PC-3 (cell line): ENCODE measurements around the gene HS3ST2. TPM values are rescaled to one million over a fixed set of nuclear protein-coding genes. Genes with fewer than 3 reads are reported as not detected.

Experiments
- ATAC-seq: fragments of 200-7000 bp; cut with Tn5 transposase; 2 replicates; pipeline ENCODE4 v1.9.1; 2020; ENCODE audit warnings: mild to moderate bottlenecking, moderate library complexity
- BruUV-seq: library from RNA; stranded (reverse); fragments of 400-500 nt; replicated peaks from 2 replicates; lab custom pipeline; 2021; lab: Mats Ljungman, UMichigan
- CTCF ChIA-PET: fragments of 300-600 bp; sonication (Branson Sonifier 250); formaldehyde crosslinking; loops from one replicate; lab custom pipeline; 2022; ENCODE audit warnings: antibody characterized with exemption; lab: Charles Lee
- POLR2A ChIA-PET: fragments of 300-600 bp; sonication (Branson Sonifier 250); formaldehyde crosslinking; loops from one replicate; lab custom pipeline; 2022; ENCODE audit warnings: antibody characterized with exemption; ENCODE audit not compliant: unreplicated experiment; lab: Charles Lee
- DNase-seq: peaks from one replicate; pipeline ENCODE4 v3.0.0-alpha.2; 2015
- H2AFZ ChIP-seq: fragments of 300-600 bp; sonication (generic); 2 replicates; pipeline ENCODE4 v1.6.0; 2016; ENCODE audit warnings: antibody characterized with exemption, low read length
- H3F3A ChIP-seq: fragments of 300-600 bp; sonication (generic); one replicate; pipeline ENCODE4 v1.6.0; 2017; ENCODE audit warnings: antibody characterized with exemption, low read length, control low read depth, mild to moderate bottlenecking; ENCODE audit not compliant: unreplicated experiment
- H3K27ac ChIP-seq: fragments of 300-600 bp; sonication (generic); 2 replicates; pipeline ENCODE4 v1.5.1; 2016; ENCODE audit warnings: mild to moderate bottlenecking, low read length
- H3K27me3 ChIP-seq: fragments of 300-600 bp; sonication (generic); 2 replicates; pipeline ENCODE4 v1.6.1; 2016; ENCODE audit warnings: low read length, mixed read lengths
- H3K36me3 ChIP-seq: fragments of 300-600 bp; sonication (generic); 2 replicates; pipeline ENCODE4 v1.6.1; 2016; ENCODE audit warnings: low read depth, mixed run types, low read length, mixed read lengths
- H3K4me1 ChIP-seq: fragments of 300-600 bp; sonication (generic); 2 replicates; pipeline ENCODE4 v1.5.1; 2016; ENCODE audit warnings: low read length; ENCODE audit not compliant: insufficient read depth
- H3K4me2 ChIP-seq: fragments of 300-600 bp; sonication (generic); 2 replicates; pipeline ENCODE4 v1.6.0; 2016; ENCODE audit warnings: low read length
- H3K4me3 ChIP-seq: fragments of 300-600 bp; sonication (generic); 2 replicates; pipeline ENCODE4 v1.5.1; 2016; ENCODE audit warnings: mild to moderate bottlenecking, low read length, mixed read lengths
- H3K79me2 ChIP-seq: fragments of 300-600 bp; sonication (generic); 2 replicates; pipeline ENCODE4 v1.6.1; 2017; ENCODE audit warnings: low read length, mixed read lengths
- H3K9ac ChIP-seq: fragments of 300-600 bp; sonication (generic); 2 replicates; pipeline ENCODE4 v1.6.0; 2016; ENCODE audit warnings: mild to moderate bottlenecking, low read length
- H3K9me2 ChIP-seq: fragments of 300-600 bp; sonication (generic); replicated peaks from 2 replicates; pipeline ENCODE4 v1.6.1; 2016; ENCODE audit warnings: mixed run types, low read length, mixed read lengths
- H3K9me3 ChIP-seq: fragments of 300-600 bp; sonication (generic); 2 replicates; pipeline ENCODE4 v1.6.1; 2016; ENCODE audit warnings: low read length, mixed read lengths
- H4K20me1 ChIP-seq: fragments of 300-600 bp; sonication (generic); 2 replicates; pipeline ENCODE4 v1.6.1; 2016; ENCODE audit warnings: low read length, mixed read lengths
- EZH2 ChIP-seq: fragments of 300-600 bp; sonication (generic); IDR thresholded peaks from one replicate; pipeline ENCODE4 v1.6.1; 2017; ENCODE audit warnings: antibody characterized with exemption, mild to moderate bottlenecking, low read length; ENCODE audit not compliant: unreplicated experiment
- EZH2phosphoT487 ChIP-seq: fragments of 300-600 bp; sonication (generic); IDR thresholded peaks from 2 replicates; pipeline ENCODE4 v1.6.1; 2018; ENCODE audit warnings: mild to moderate bottlenecking, antibody characterized with exemption, low read length, borderline replicate concordance
- intact Hi-C: fragments of 100-400 bp; cut with micrococcal nuclease; formaldehyde crosslinking; loops from 2 replicates; pipeline ENCODE4 v1.9.0; 2023
- total RNA-seq: library from RNA; depleted of rRNA; stranded (reverse); fragments of >200 nt; gene quantifications from 2 replicates; pipeline ENCODE4 v1.2.3, GENCODE V29; 2014
- TF ChIP-seq, protein P1 (sequence below): fragments of 300-600 bp; sonication (generic); conservative IDR thresholded peaks from 2 replicates; pipeline ENCODE4 v1.5.1; 2017; ENCODE audit warnings: antibody characterized with exemption, low read depth, mild to moderate bottlenecking, low read length

Gene HS3ST2
- total RNA-seq, 1 experiment from 2014 or later, result not detected

DNA sequence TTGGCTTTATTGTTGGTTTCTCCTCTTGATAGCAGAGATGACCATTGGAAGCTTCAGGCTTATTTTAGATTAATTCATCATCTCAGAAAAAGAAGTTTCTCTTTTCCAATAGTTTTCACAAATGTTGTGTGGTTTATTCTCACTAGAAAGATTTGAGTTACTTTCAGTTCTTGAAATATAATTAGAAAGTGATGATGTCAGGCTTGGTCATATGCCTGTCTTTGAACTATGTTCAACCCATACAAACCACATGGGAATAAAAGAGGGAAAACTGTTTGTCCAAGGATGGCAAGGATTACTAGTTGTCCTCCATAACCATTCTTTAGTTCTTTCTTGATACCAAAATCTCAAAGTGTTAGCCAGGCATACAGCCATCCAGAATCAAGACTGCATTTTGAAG is 3.7 kb upstream of the HS3ST2 start:
- H3K79me2 ChIP-seq, result no peaks in the 10 kb centered on the region
- H3K9ac ChIP-seq, result no peak overlapping the region
- H3K4me3 ChIP-seq, result no peak overlapping the region
- BruUV-seq, result no TSS peak
- POLR2A ChIA-PET, result no interaction called here
- no peak for TF ChIP-seq EZH2
- TF ChIP-seq, protein P1, sequence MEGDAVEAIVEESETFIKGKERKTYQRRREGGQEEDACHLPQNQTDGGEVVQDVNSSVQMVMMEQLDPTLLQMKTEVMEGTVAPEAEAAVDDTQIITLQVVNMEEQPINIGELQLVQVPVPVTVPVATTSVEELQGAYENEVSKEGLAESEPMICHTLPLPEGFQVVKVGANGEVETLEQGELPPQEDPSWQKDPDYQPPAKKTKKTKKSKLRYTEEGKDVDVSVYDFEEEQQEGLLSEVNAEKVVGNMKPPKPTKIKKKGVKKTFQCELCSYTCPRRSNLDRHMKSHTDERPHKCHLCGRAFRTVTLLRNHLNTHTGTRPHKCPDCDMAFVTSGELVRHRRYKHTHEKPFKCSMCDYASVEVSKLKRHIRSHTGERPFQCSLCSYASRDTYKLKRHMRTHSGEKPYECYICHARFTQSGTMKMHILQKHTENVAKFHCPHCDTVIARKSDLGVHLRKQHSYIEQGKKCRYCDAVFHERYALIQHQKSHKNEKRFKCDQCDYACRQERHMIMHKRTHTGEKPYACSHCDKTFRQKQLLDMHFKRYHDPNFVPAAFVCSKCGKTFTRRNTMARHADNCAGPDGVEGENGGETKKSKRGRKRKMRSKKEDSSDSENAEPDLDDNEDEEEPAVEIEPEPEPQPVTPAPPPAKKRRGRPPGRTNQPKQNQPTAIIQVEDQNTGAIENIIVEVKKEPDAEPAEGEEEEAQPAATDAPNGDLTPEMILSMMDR, result no peak
- no peak for TF ChIP-seq EZH2phosphoT487
- no peak overlapping the region for H3K27ac ChIP-seq
- H3F3A ChIP-seq, result no peaks in the 10 kb centered on the region
- no peaks in the 10 kb centered on the region for H3K9me3 ChIP-seq
- no peak for ATAC-seq
- no peak overlapping the region for H3K4me2 ChIP-seq
- no peak overlapping the region for H2AFZ ChIP-seq
- H3K36me3 ChIP-seq, result no peaks in the 10 kb centered on the region
- peaks cover 32% of the 10 kb centered on the region for H3K27me3 ChIP-seq
- H3K9me2 ChIP-seq, result no peaks in the 10 kb centered on the region
- intact Hi-C loops, result no loop called here
- CTCF ChIA-PET, result no interaction called here
- H4K20me1 ChIP-seq, result no peaks in the 10 kb centered on the region
- no peaks in the 10 kb centered on the region for H3K4me1 ChIP-seq
- no peak for DNase-seq

DNA sequence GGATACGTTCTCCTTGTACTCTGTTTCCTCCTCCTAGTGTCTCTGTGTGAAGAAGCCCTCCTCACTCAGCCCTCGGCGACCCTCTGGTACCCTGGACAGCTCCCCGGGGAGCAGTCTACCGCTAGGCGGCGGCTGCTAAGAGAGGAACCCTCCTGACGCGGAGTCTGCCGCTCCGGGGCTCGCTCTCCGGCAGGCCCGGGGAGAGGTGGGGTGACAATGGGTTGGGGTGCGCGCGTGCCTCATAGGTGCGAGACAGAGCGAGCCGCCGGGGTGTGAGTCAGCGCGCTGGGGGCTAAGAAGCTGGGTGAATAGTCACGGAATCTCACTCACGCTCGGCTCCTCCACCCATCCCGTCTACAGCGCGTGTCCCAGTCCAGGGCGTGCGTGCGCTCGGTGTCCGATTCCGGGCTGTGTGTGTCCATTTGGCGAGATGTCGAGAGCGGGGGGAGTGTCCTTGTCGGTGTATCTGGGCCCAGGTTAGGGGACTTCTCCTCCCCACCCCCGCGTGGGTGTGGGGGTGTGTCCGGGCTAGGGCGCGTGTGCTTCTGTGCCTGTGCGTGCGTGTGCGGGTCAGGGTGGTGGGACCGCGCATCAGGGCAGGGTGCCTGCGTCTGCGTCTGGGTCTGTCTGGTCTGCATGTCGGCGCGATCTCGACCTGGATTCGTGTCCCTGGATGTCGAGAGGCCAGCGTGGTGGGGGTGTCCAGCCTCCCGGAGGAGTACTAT is 577 bp upstream of the HS3ST2 start:
- peaks cover 3% of the 10 kb centered on the region; the same call in 1 of the 2 replicates for H3K4me1 ChIP-seq
- H3K9me2 ChIP-seq, result no peaks in the 10 kb centered on the region
- BruUV-seq, result no TSS peak
- no peak overlapping the region for H2AFZ ChIP-seq
- intact Hi-C loops, result no loop called here
- H3K27ac ChIP-seq, result no peak overlapping the region
- no peak overlapping the region for H3K4me3 ChIP-seq
- DNase-seq (peak; percentile 6), ATAC-seq (no peak)
- no peak overlapping the region for H3K9ac ChIP-seq
- H3K4me2 ChIP-seq, result no peak overlapping the region
- CTCF ChIA-PET, result interaction anchor here (0.6 kb wide), 1 partner anchor 93 kb away, joined by 3 read pairs; no protein-coding TSS in a partner anchor
- no peaks in the 10 kb centered on the region for H3K36me3 ChIP-seq
- no peaks in the 10 kb centered on the region for H3K79me2 ChIP-seq
- POLR2A ChIA-PET, result no interaction called here
- H3K9me3 ChIP-seq, result no peaks in the 10 kb centered on the region
- peaks cover 9% of the 10 kb centered on the region; the same call in 1 of the 2 replicates for H3K27me3 ChIP-seq
- TF ChIP-seq, protein P1, result peak; percentile 49; the same call in 1 of the 2 replicates
- TF ChIP-seq EZH2, result no peak
- H3F3A ChIP-seq, result no peaks in the 10 kb centered on the region
- no peaks in the 10 kb centered on the region for H4K20me1 ChIP-seq

DNA sequence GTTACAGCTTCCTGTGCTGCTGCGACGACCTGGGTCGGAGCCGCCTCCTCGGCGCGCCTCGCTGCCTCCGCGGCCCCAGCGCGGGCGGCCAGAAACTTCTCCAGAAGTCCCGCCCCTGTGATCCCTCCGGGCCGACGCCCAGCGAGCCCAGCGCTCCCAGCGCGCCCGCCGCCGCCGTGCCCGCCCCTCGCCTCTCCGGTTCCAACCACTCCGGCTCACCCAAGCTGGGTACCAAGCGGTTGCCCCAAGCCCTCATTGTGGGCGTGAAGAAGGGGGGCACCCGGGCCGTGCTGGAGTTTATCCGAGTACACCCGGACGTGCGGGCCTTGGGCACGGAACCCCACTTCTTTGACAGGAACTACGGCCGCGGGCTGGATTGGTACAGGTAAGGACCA is 746 bp downstream of the HS3ST2 start:
- Histone ChIP-seq H3K27me3 (peaks cover 9% of the 10 kb centered on the region; the same call in 1 of the 2 replicates), H3F3A (no peaks in the 10 kb centered on the region), H3K9me3 (no peaks in the 10 kb centered on the region), H4K20me1 (no peaks in the 10 kb centered on the region), H3K79me2 (no peaks in the 10 kb centered on the region), H2AFZ (no peak overlapping the region), H3K9ac (no peak overlapping the region), H3K4me3 (no peak overlapping the region), H3K36me3 (no peaks in the 10 kb centered on the region), H3K4me2 (no peak overlapping the region), H3K9me2 (no peaks in the 10 kb centered on the region), H3K4me1 (peaks cover 3% of the 10 kb centered on the region; the same call in 1 of the 2 replicates), H3K27ac (no peak overlapping the region)
- ATAC-seq, result no peak
- ChIA-PET CTCF (no interaction called here), POLR2A (no interaction called here)
- DNase-seq, result no peak
- BruUV-seq, result no TSS peak
- no peak for TF ChIP-seq EZH2
- TF ChIP-seq EZH2phosphoT487, result no peak
- TF ChIP-seq, protein P1, result no peak
- intact Hi-C loops, result no loop called here
